Choroid plexus epithelial cell (primary cell): Measurements from ENCODE around the gene MYH15.

Experiments
- DNase-seq: peaks from one replicate; pipeline ENCODE4 v3.0.0-alpha.2; 2010; ENCODE audit warnings: low read depth
- H3K4me3 ChIP-seq: 2 replicates; pipeline ENCODE4 v1.5.1; 2011; ENCODE audit warnings: low read depth, mild to moderate bottlenecking, control low read depth, low read length, moderate library complexity
- CTCF ChIP-seq: conservative IDR thresholded peaks from 2 replicates; pipeline ENCODE4 v1.5.1; 2011; ENCODE audit warnings: low read depth, mild to moderate bottlenecking, control low read depth, inconsistent platforms, low read length, moderate library complexity

The MYH15 gene

GRCh38 chr3:108415661-108416060 lies 94.7 kb downstream of the MYH15 start:
- no peak for TF ChIP-seq CTCF
- no peak for DNase-seq
- no peak overlapping the region for H3K4me3 ChIP-seq

GRCh38 chr3:108414007-108414406 lies 96.4 kb downstream of the MYH15 start:
- TF ChIP-seq CTCF = no peak
- no peak for DNase-seq
- H3K4me3 ChIP-seq = no peak overlapping the region

- no peak for TF ChIP-seq CTCF
- DNase-seq = no peak
- H3K4me3 ChIP-seq = no peak overlapping the region
Measured at GRCh38 chr3:108412121-108412750, 98.2 kb downstream of the MYH15 start.

- no peak overlapping the region for H3K4me3 ChIP-seq
- TF ChIP-seq CTCF = no peak
- no peak for DNase-seq
Measured at GRCh38 chr3:108410531-108410984, 99.8 kb downstream of the MYH15 start.

- H3K4me3 ChIP-seq = no peak overlapping the region
- no peak for TF ChIP-seq CTCF
Measured at GRCh38 chr3:108409800-108410178, 100.6 kb downstream of the MYH15 start.

GRCh38 chr3:108408883-108409799 lies 101.3 kb downstream of the MYH15 start:
- no peak for TF ChIP-seq CTCF
- DNase-seq = no peak
- H3K4me3 ChIP-seq = no peak overlapping the region

More at GRCh38 chr3:108409800-108410178, 100.6 kb downstream of the MYH15 start:
- no peak for DNase-seq
